GM12878 (cell line): ENCODE measurements around the gene CPS1. TPM values are rescaled to one million over a fixed set of nuclear protein-coding genes. Genes with fewer than 3 reads are reported as not detected.

Source experiments
- ATAC-seq: fragments of 200-7000 bp; cut with Tn5 transposase; 3 replicates; pipeline ENCODE4 v1.9.1; 2020; ENCODE audit warnings: mild to moderate bottlenecking, moderate library complexity
- BruUV-seq: library from RNA; stranded (reverse); fragments of 400-500 nt; replicated peaks from 2 replicates; lab custom pipeline; 2021; lab: Mats Ljungman, UMichigan
- CTCF ChIA-PET: fragments of 300-600 bp; sonication (Branson Sonifier 250); formaldehyde crosslinking; extraction: SDS; loops from one replicate; lab custom pipeline; 2021; ENCODE audit warnings: inconsistent platforms; lab: Yijun Ruan, JAX
- POLR2A ChIA-PET: fragments of 350-600 bp; formaldehyde crosslinking; extraction: SDS; loops from one replicate; lab custom pipeline; 2021; ENCODE audit warnings: inconsistent platforms; lab: Charles Lee
- RAD21 ChIA-PET: fragments of 300-600 bp; sonication (Branson Sonifier 250); formaldehyde crosslinking; loops from one replicate; lab custom pipeline; 2023; ENCODE audit warnings: antibody characterized with exemption; ENCODE audit not compliant: unreplicated experiment; lab: Charles Lee
- SMC1A ChIA-PET: fragments of 300-600 bp; sonication (Branson Sonifier 250); formaldehyde crosslinking; loops from one replicate; lab custom pipeline; 2023; ENCODE audit not compliant: unreplicated experiment, uncharacterized antibody; lab: Charles Lee
- DNase-seq: peaks from one replicate; pipeline ENCODE4 v3.0.0-alpha.2; 2011; ENCODE audit warnings: low read depth, low spot score
- FAIRE-seq: peaks from 3 replicates; lab custom pipeline; 2011; peaks lifted over from hg19 to GRCh38; lab: Jason Lieb, UNC
- H2AFZ ChIP-seq: 2 replicates; pipeline ENCODE4 v1.6.0; 2011; ENCODE audit warnings: low read depth, low read length, control low read depth; ENCODE audit not compliant: control insufficient read depth
- H3K27ac ChIP-seq: 2 replicates; pipeline ENCODE4 v1.5.1; 2011; ENCODE audit warnings: control low read depth; ENCODE audit not compliant: control insufficient read depth, insufficient read depth
- H3K27me3 ChIP-seq, 2 experiments: replicated peaks in 1 of 2; 2 replicates each; pipeline versions ENCODE4 v1.6.0 to v1.6.1; 2011; ENCODE audit warnings: low read length in 1 of 2; ENCODE audit not compliant: control insufficient read depth in 2 of 2, insufficient read depth in 2 of 2
- H3K36me3 ChIP-seq, 2 experiments: 2 replicates each; pipeline ENCODE4 v1.5.1; 2011; ENCODE audit warnings: low read length in 1 of 2; ENCODE audit not compliant: control insufficient read depth in 2 of 2, insufficient read depth in 2 of 2
- H3K4me1 ChIP-seq: 2 replicates; pipeline ENCODE4 v1.6.1; 2011; ENCODE audit warnings: mild to moderate bottlenecking, low read length, moderate library complexity, mixed read lengths; ENCODE audit not compliant: control insufficient read depth, insufficient read depth
- H3K4me2 ChIP-seq: 2 replicates; pipeline ENCODE4 v1.6.0; 2011; ENCODE audit warnings: control low read depth; ENCODE audit not compliant: control insufficient read depth, insufficient read depth
- H3K4me3 ChIP-seq: fragments of 200-600 bp; sonication (generic); 2 replicates; pipeline ENCODE4 v1.5.1; 2016
- H3K79me2 ChIP-seq: 2 replicates; pipeline ENCODE4 v1.6.0; 2011; ENCODE audit warnings: low read length; ENCODE audit not compliant: control insufficient read depth, insufficient read depth
- H3K9ac ChIP-seq: 2 replicates; pipeline ENCODE4 v1.8.0; 2011; ENCODE audit warnings: low read length, control low read depth, mixed read lengths; ENCODE audit not compliant: control insufficient read depth, insufficient read depth
- H3K9me3 ChIP-seq: replicated peaks from 3 replicates; pipeline ENCODE4 v1.5.1; 2011; ENCODE audit warnings: mild to moderate bottlenecking, low read length; ENCODE audit not compliant: control insufficient read depth, insufficient read depth
- H4K20me1 ChIP-seq: 2 replicates; pipeline ENCODE4 v1.6.0; 2011; ENCODE audit not compliant: control insufficient read depth, insufficient read depth
- BMI1 ChIP-seq: fragments of 450-650 bp; IDR thresholded peaks from 2 replicates; pipeline ENCODE4 v1.6.1; 2016; ENCODE audit warnings: mild to moderate bottlenecking, moderate library complexity, borderline replicate concordance
- BRCA1 ChIP-seq: IDR thresholded peaks from 2 replicates; pipeline ENCODE4 v1.6.1; 2011; ENCODE audit warnings: low read depth, low read length, improper control_type of control experiment
- CBX3 ChIP-seq: fragments of 200-600 bp; sonication (generic); IDR thresholded peaks from 2 replicates; pipeline ENCODE4 v1.6.1; 2016; ENCODE audit warnings: low read depth, borderline replicate concordance
- EGR1 ChIP-seq, 2 experiments: IDR thresholded peaks; 1 replicate in 1 of 2; 2 replicates in 1 of 2; pipeline ENCODE4 v1.6.1; 2011 to 2012; ENCODE audit warnings: low read depth in 2 of 2, low read length in 2 of 2, borderline replicate concordance in 1 of 2, mild to moderate bottlenecking in 1 of 2, moderate library complexity in 1 of 2
- NR2F1 ChIP-seq: fragments of 450-650 bp; conservative IDR thresholded peaks from 2 replicates; pipeline ENCODE4 v1.6.1; 2017; ENCODE audit warnings: mild to moderate bottlenecking
- SMARCA5 ChIP-seq: fragments of 450-650 bp; IDR thresholded peaks from 2 replicates; pipeline ENCODE4 v1.6.1; 2017; ENCODE audit warnings: mild to moderate bottlenecking
- SUZ12 ChIP-seq: fragments of 200-600 bp; sonication (generic); IDR thresholded peaks from one replicate; pipeline ENCODE4 v1.6.1; 2018; ENCODE audit warnings: antibody characterized with exemption, mild to moderate bottlenecking; ENCODE audit not compliant: unreplicated experiment
- WGBS: methylation state at CpG from one replicate; pipeline ENCODE4 v1.1.6; 2016; ENCODE audit warnings: low lambda C conversion rate; ENCODE audit not compliant: insufficient replicate concordance, insufficient coverage; ENCODE audit errors: missing lambda C conversion rate; 5-methylcytosine and 5-hydroxymethylcytosine counted together
- in situ Hi-C: fragments of 300-500 bp; cut with MboI; formaldehyde crosslinking; loops from 9 replicates; pipeline ENCODE4 v1.14.3; 2018; ENCODE audit warnings: mixed read lengths
- intact Hi-C: fragments of 100-400 bp; cut with micrococcal nuclease; formaldehyde crosslinking; loops from one replicate; pipeline ENCODE4 v1.14.2; 2022; ENCODE audit not compliant: unreplicated experiment
- polyA plus RNA-seq, 11 experiments: library from polyadenylated mRNA; depleted of rRNA in 4 of 11; unstranded in 6 of 11; stranded (reverse) in 5 of 11; fragments of >200 nt; fragmentation: Nextera tagmentation in 4 of 11; fragmentation: Illumina TruSeq in 1 of 11; extraction: Ambion mirVana in 4 of 11; extraction: Trizol in 1 of 11; gene quantifications; 1 replicate in 1 of 11; 2 replicates in 10 of 11; pipeline versions ENCODE4 v1.2.1 to v1.2.3, GENCODE V29; 2011 to 2016; ENCODE audit warnings: inconsistent platforms in 2 of 11, missing spikeins in 2 of 11, low read depth in 1 of 11
- total RNA-seq, 4 experiments: library from RNA; depleted of rRNA in 3 of 4; stranded (reverse); fragments of >200 nt in 3 of 4; fragmentation: Illumina TruSeq in 1 of 4; extraction: Trizol in 1 of 4; gene quantifications; 2 replicates each; pipeline versions ENCODE4 v1.2.1 to v1.2.3, GENCODE V29; 2013 to 2021
- TF ChIP-seq, protein P1 (sequence below), 3 experiments: IDR thresholded peaks in 2 of 3; conservative IDR thresholded peaks in 1 of 3; 2 replicates each; pipeline ENCODE4 v1.5.1; 2011; ENCODE audit warnings: low read depth in 3 of 3, low read length in 3 of 3, mild to moderate bottlenecking in 3 of 3, control low read depth in 2 of 3, moderate library complexity in 2 of 3, inconsistent platforms in 1 of 3, mixed read lengths in 1 of 3; ENCODE audit not compliant: control insufficient read depth in 2 of 3, insufficient read depth in 1 of 3; ENCODE audit errors: extremely low read depth in 1 of 3
- TF ChIP-seq, protein P2 (sequence below): fragments of 450-650 bp; IDR thresholded peaks from 2 replicates; pipeline ENCODE4 v1.6.1; 2017; ENCODE audit warnings: borderline replicate concordance
- TF ChIP-seq, protein P3 (sequence below): IDR thresholded peaks from 2 replicates; pipeline ENCODE4 v1.6.1; 2012; ENCODE audit warnings: low read depth, low read length, improper control_type of control experiment

CPS1 gene
- total and polyA plus RNA-seq, 10 of the 15 experiments (the other 5 are each of a cell fraction or from before 2014, with no cell fraction given), result 0.20 to 4.6 (median 0.55) TPM

DNA sequence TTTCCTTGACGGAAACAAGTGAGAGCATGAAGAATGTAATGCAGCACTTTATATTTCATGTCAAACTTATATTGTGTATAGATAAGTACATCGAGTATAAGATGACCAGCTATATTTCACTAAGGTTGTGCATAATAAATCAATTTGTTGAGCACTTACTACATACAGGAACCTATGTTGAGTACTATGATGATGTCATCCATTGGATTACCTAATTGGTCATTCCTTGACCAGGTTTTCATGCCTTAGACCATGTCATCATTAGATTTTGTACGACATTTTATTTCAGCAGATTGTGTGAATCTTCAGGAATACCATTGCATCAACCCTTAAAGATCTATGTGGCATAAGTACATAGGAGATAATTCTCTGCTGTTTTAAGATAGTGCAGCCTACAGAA lies 119.7 kb downstream of the CPS1 start:
- 70% methylated on average over 3 of the region's 3 CpGs for WGBS
- FAIRE-seq (no peak), DNase-seq (no peak), ATAC-seq (no peak)
- intact Hi-C loops (no loop called here), in situ Hi-C loops (no loop called here)
- Histone ChIP-seq H3K4me3 (no peak overlapping the region), H3K9me3 (no peaks in the 10 kb centered on the region), H4K20me1 (no peaks in the 10 kb centered on the region), H2AFZ (no peak overlapping the region), H3K9ac (no peak overlapping the region), H3K36me3 (no peaks in the 10 kb centered on the region), H3K79me2 (no peaks in the 10 kb centered on the region), H3K4me1 (no peaks in the 10 kb centered on the region), H3K4me2 (no peak overlapping the region), H3K27me3 (no peaks in the 10 kb centered on the region), H3K27ac (no peak overlapping the region)
- ChIA-PET SMC1A (no interaction called here), RAD21 (no interaction called here), CTCF (no interaction called here), POLR2A (interaction anchor here (1.0 kb wide), 1 partner anchor 11 kb away, joined by 3 read pairs; no protein-coding TSS in a partner anchor)
- no TSS peak for BruUV-seq
- TF ChIP-seq BMI1, result no peak
- TF ChIP-seq, protein P1, sequence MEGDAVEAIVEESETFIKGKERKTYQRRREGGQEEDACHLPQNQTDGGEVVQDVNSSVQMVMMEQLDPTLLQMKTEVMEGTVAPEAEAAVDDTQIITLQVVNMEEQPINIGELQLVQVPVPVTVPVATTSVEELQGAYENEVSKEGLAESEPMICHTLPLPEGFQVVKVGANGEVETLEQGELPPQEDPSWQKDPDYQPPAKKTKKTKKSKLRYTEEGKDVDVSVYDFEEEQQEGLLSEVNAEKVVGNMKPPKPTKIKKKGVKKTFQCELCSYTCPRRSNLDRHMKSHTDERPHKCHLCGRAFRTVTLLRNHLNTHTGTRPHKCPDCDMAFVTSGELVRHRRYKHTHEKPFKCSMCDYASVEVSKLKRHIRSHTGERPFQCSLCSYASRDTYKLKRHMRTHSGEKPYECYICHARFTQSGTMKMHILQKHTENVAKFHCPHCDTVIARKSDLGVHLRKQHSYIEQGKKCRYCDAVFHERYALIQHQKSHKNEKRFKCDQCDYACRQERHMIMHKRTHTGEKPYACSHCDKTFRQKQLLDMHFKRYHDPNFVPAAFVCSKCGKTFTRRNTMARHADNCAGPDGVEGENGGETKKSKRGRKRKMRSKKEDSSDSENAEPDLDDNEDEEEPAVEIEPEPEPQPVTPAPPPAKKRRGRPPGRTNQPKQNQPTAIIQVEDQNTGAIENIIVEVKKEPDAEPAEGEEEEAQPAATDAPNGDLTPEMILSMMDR (IDR thresholded peaks at IDR 0.05 in 2 of 3, conservative IDR thresholded peaks at IDR 0.05 in 1 of 3; ENCODE audit: control insufficient read depth in 2 of 3, extremely low read depth in 1 of 3, insufficient read depth in 1 of 3, low read depth in 3 of 3, low read length in 3 of 3), result no peak
- no peak for TF ChIP-seq NR2F1
- no peak for TF ChIP-seq BRCA1

DNA sequence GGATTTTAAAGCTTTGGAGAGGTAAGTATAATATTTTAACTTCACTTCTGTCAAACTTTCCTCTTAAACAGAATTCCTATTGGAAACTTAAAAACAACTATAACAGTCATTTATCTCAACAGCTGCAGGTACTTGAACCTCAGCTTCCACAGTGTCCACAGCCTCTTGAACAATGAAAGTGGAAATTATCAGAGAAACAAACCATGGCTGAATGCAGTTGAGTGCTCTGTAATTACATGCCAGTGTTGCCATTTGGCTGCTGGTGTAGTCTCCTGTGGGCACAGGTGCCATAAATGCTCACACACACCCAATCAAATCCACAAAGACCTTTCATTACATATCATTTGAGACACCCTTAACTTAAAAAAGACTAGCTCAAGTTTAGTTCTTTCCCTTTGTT lies 125.1 kb downstream of the CPS1 start:
- no peaks in the 10 kb centered on the region for H3K79me2 ChIP-seq
- no peak for TF ChIP-seq EGR1 (IDR thresholded peaks at IDR 0.05; ENCODE audit: borderline replicate concordance in 1 of 2, low read depth in 2 of 2, low read length in 2 of 2)
- no peak for TF ChIP-seq SUZ12
- TF ChIP-seq, protein P2, sequence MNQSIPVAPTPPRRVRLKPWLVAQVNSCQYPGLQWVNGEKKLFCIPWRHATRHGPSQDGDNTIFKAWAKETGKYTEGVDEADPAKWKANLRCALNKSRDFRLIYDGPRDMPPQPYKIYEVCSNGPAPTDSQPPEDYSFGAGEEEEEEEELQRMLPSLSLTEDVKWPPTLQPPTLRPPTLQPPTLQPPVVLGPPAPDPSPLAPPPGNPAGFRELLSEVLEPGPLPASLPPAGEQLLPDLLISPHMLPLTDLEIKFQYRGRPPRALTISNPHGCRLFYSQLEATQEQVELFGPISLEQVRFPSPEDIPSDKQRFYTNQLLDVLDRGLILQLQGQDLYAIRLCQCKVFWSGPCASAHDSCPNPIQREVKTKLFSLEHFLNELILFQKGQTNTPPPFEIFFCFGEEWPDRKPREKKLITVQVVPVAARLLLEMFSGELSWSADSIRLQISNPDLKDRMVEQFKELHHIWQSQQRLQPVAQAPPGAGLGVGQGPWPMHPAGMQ, result no peak
- no peak for TF ChIP-seq SMARCA5
- TF ChIP-seq, protein P3, sequence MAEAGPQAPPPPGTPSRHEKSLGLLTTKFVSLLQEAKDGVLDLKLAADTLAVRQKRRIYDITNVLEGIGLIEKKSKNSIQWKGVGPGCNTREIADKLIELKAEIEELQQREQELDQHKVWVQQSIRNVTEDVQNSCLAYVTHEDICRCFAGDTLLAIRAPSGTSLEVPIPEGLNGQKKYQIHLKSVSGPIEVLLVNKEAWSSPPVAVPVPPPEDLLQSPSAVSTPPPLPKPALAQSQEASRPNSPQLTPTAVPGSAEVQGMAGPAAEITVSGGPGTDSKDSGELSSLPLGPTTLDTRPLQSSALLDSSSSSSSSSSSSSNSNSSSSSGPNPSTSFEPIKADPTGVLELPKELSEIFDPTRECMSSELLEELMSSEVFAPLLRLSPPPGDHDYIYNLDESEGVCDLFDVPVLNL, result no peak
- no peak for TF ChIP-seq CBX3
- TF ChIP-seq, all 136 proteins: peak for 0
- RAD21 ChIA-PET, result no interaction called here
- intact Hi-C loops (no loop called here), in situ Hi-C loops (no loop called here)
- H3K27me3 ChIP-seq, result no peaks in the 10 kb centered on the region
- H3K4me3 ChIP-seq, result no peak overlapping the region
- POLR2A ChIA-PET, result no interaction called here
- no TSS peak for BruUV-seq
- H4K20me1 ChIP-seq, result no peaks in the 10 kb centered on the region
- ATAC-seq (no peak), FAIRE-seq (no peak), DNase-seq (no peak)
- H3K4me2 ChIP-seq, result no peak overlapping the region
- SMC1A ChIA-PET, result no interaction called here
- no peak overlapping the region for H3K9ac ChIP-seq
- no peaks in the 10 kb centered on the region for H3K9me3 ChIP-seq
- H3K27ac ChIP-seq, result no peak overlapping the region
- CTCF ChIA-PET, result interaction anchor here (0.7 to 1.1 kb wide), 3 partner anchors 75 to 1290 kb away, joined by 3 read pairs; no protein-coding TSS in a partner anchor
- no peaks in the 10 kb centered on the region for H3K4me1 ChIP-seq
- no peak overlapping the region for H2AFZ ChIP-seq
- no peaks in the 10 kb centered on the region for H3K36me3 ChIP-seq
